Mesenchymal stem cell (in vitro differentiated cells and primary cell): ENCODE data around the gene AMIGO3.

Experiments used
- DNase-seq: peaks from one replicate; pipeline ENCODE4 v3.0.0-alpha.2; 2013
- H2AFZ ChIP-seq: one replicate; pipeline ENCODE4 v1.6.1; 2013; ENCODE audit warnings: low read depth, mild to moderate bottlenecking, control low read depth, inconsistent platforms, low read length, moderate library complexity
- H2AK5ac ChIP-seq: 2 replicates; pipeline ENCODE4 v1.6.1; 2013; ENCODE audit warnings: low read length, moderate library complexity, mild to moderate bottlenecking, inconsistent platforms; ENCODE audit not compliant: severe bottlenecking
- H2BK120ac ChIP-seq: one replicate; pipeline ENCODE4 v1.6.1; 2013; ENCODE audit warnings: low read depth, mild to moderate bottlenecking, inconsistent platforms, low read length, moderate library complexity
- H2BK12ac ChIP-seq, 2 experiments: one replicate each; pipeline ENCODE4 v1.6.1; 2013; ENCODE audit warnings: inconsistent platforms in 2 of 2, low read length in 2 of 2, mild to moderate bottlenecking in 2 of 2, moderate library complexity in 2 of 2, control low read depth in 1 of 2
- H2BK15ac ChIP-seq: one replicate; pipeline ENCODE4 v1.6.1; 2013; ENCODE audit warnings: mild to moderate bottlenecking, low read depth, inconsistent platforms; ENCODE audit not compliant: poor library complexity, severe bottlenecking
- H2BK5ac ChIP-seq: 2 replicates; pipeline ENCODE4 v1.6.1; 2013; ENCODE audit warnings: low read depth, mild to moderate bottlenecking, low read length, control low read depth, inconsistent platforms; ENCODE audit not compliant: poor library complexity, severe bottlenecking
- H3K14ac ChIP-seq, 2 experiments: one replicate each; pipeline ENCODE4 v1.6.1; 2013; ENCODE audit warnings: inconsistent platforms in 2 of 2, low read length in 2 of 2, control low read depth in 1 of 2, mild to moderate bottlenecking in 1 of 2, moderate library complexity in 1 of 2
- H3K18ac ChIP-seq, 2 experiments: one replicate each; pipeline ENCODE4 v1.6.1; 2013; ENCODE audit warnings: inconsistent platforms in 2 of 2, low read length in 2 of 2, control low read depth in 1 of 2, low read depth in 1 of 2, mild to moderate bottlenecking in 1 of 2
- H3K23ac ChIP-seq, 2 experiments: one replicate each; pipeline ENCODE4 v1.6.1; 2013; ENCODE audit warnings: inconsistent platforms in 2 of 2, low read length in 2 of 2, mild to moderate bottlenecking in 2 of 2, moderate library complexity in 2 of 2, control low read depth in 1 of 2
- H3K27ac ChIP-seq: 2 replicates; pipeline ENCODE4 v1.5.1; 2013; ENCODE audit warnings: mild to moderate bottlenecking, moderate library complexity, low read length, control low read depth, inconsistent platforms; ENCODE audit not compliant: poor library complexity, severe bottlenecking
- H3K27me3 ChIP-seq, 2 experiments: 2 replicates each; pipeline versions ENCODE4 v1.6.1 to v1.7.0; 2013; ENCODE audit warnings: low read length in 2 of 2, mild to moderate bottlenecking in 2 of 2, moderate library complexity in 2 of 2, control low read depth in 1 of 2, inconsistent platforms in 1 of 2; ENCODE audit not compliant: control insufficient read depth in 1 of 2, insufficient read depth in 1 of 2
- H3K36me3 ChIP-seq, 2 experiments: 2 replicates each; pipeline versions ENCODE4 v1.6.1 to v1.7.0; 2013; ENCODE audit warnings: low read length in 2 of 2, control low read depth in 1 of 2, inconsistent platforms in 1 of 2, low read depth in 1 of 2, mild to moderate bottlenecking in 1 of 2; ENCODE audit not compliant: insufficient read depth in 2 of 2, control insufficient read depth in 1 of 2
- H3K4ac ChIP-seq, 2 experiments: one replicate each; pipeline ENCODE4 v1.6.1; 2013; ENCODE audit warnings: inconsistent platforms in 2 of 2, low read length in 2 of 2, mild to moderate bottlenecking in 2 of 2, moderate library complexity in 2 of 2, control low read depth in 1 of 2, low read depth in 1 of 2
- H3K4me1 ChIP-seq: 2 replicates; pipeline ENCODE4 v1.6.1; 2013; ENCODE audit warnings: low read depth, low read length, control low read depth; ENCODE audit not compliant: control insufficient read depth, insufficient read depth
- H3K4me2 ChIP-seq: 2 replicates; pipeline ENCODE4 v1.6.1; 2013; ENCODE audit warnings: low read length, mild to moderate bottlenecking, inconsistent platforms; ENCODE audit not compliant: poor library complexity, severe bottlenecking
- H3K4me3 ChIP-seq, 2 experiments: 2 replicates each; pipeline versions ENCODE4 v1.5.1 to v1.7.0; 2013; ENCODE audit warnings: low read length in 2 of 2, mild to moderate bottlenecking in 2 of 2, control low read depth in 1 of 2, low read depth in 1 of 2; ENCODE audit not compliant: insufficient read depth in 1 of 2
- H3K79me1 ChIP-seq: replicated peaks from 2 replicates; pipeline ENCODE4 v1.6.1; 2013; ENCODE audit warnings: mild to moderate bottlenecking, control low read depth, low read length, inconsistent platforms; ENCODE audit not compliant: poor library complexity, severe bottlenecking
- H3K9ac ChIP-seq: 2 replicates; pipeline ENCODE4 v1.7.0; 2013; ENCODE audit warnings: mild to moderate bottlenecking, low read length, moderate library complexity
- H3K9me3 ChIP-seq: 2 replicates; pipeline ENCODE4 v1.7.0; 2013; ENCODE audit warnings: mild to moderate bottlenecking, low read length; ENCODE audit not compliant: control insufficient read depth
- H4K8ac ChIP-seq: one replicate; pipeline ENCODE4 v1.6.1; 2013; ENCODE audit warnings: inconsistent platforms, mild to moderate bottlenecking, low read length, moderate library complexity
- H4K91ac ChIP-seq: one replicate; pipeline ENCODE4 v1.6.1; 2013; ENCODE audit warnings: mild to moderate bottlenecking, low read length, inconsistent platforms
- WGBS: methylation state at CpG from one replicate; pipeline ENCODE4 v1.1.7; 2013; ENCODE audit warnings: mixed read lengths; 5-methylcytosine and 5-hydroxymethylcytosine counted together

The AMIGO3 gene

GRCh38 chr3:49705390-49705960 lies 14.0 kb downstream of the AMIGO3 start:
- no peak overlapping the region for H2BK12ac ChIP-seq
- WGBS = 96% methylated on average over 15 of the region's 17 CpGs

GRCh38 chr3:49704629-49705028 lies 14.9 kb downstream of the AMIGO3 start:
- Histone ChIP-seq H3K9me3 (no peaks in the 10 kb centered on the region), H3K4me3 (no peak overlapping the region), H3K27ac (no peak overlapping the region), H3K9ac (no peak overlapping the region), H3K36me3 (peaks cover 54 to 73% of the 10 kb centered on the region in 2 experiments), H3K27me3 (no peaks in the 10 kb centered on the region), H3K4me1 (peaks cover 22% of the 10 kb centered on the region), H2BK12ac (no peak overlapping the region), H3K79me1 (peaks cover 2% of the 10 kb centered on the region), H3K4ac (no peak overlapping the region), H2AFZ (no peak overlapping the region), H2BK15ac (no peak overlapping the region), H4K8ac (no peak overlapping the region), H3K18ac (no peak overlapping the region), H3K23ac (no peak overlapping the region), H2AK5ac (no peak overlapping the region), H2BK5ac (no peak overlapping the region), H2BK120ac (no peak overlapping the region), H4K91ac (no peak overlapping the region), H3K14ac (no peak overlapping the region), H3K4me2 (no peak overlapping the region)
- WGBS = 95% methylated on average over 8 of the region's 8 CpGs
- DNase-seq = no peak

More at GRCh38 chr3:49705390-49705960, 14.0 kb downstream of the AMIGO3 start:
- no peak overlapping the region for H3K9ac ChIP-seq
- H3K23ac ChIP-seq = no peak overlapping the region
- no peak overlapping the region for H3K4me3 ChIP-seq
- H3K4me2 ChIP-seq = no peak overlapping the region
- H2BK120ac ChIP-seq = no peak overlapping the region
- no peak overlapping the region for H3K18ac ChIP-seq
- H3K27ac ChIP-seq = no peak overlapping the region
- no peak overlapping the region for H2AK5ac ChIP-seq
- H3K79me1 ChIP-seq = peaks cover 2% of the 10 kb centered on the region
- no peak for DNase-seq
- peaks cover 46 to 65% of the 10 kb centered on the region in 2 experiments for H3K36me3 ChIP-seq
- peak overlapping the region; percentile 43 for H4K91ac ChIP-seq
- peaks cover 22% of the 10 kb centered on the region for H3K4me1 ChIP-seq
- H3K9me3 ChIP-seq = no peaks in the 10 kb centered on the region
- no peak overlapping the region for H2BK15ac ChIP-seq
- no peak overlapping the region for H4K8ac ChIP-seq
- H3K4ac ChIP-seq = no peak overlapping the region
- no peaks in the 10 kb centered on the region for H3K27me3 ChIP-seq
- H2AFZ ChIP-seq = no peak overlapping the region
- H2BK5ac ChIP-seq = no peak overlapping the region
- no peak overlapping the region for H3K14ac ChIP-seq

GRCh38 chr3:49703956-49704355 lies 15.5 kb downstream of the AMIGO3 start:
- no peak overlapping the region for H3K14ac ChIP-seq
- no peak overlapping the region for H2AFZ ChIP-seq
- no peak overlapping the region for H2BK5ac ChIP-seq
- no peak for DNase-seq
- over 99% methylated on average over 7 of the region's 7 CpGs for WGBS
- peaks cover 2% of the 10 kb centered on the region for H3K79me1 ChIP-seq
- H2AK5ac ChIP-seq = no peak overlapping the region
- H3K4me2 ChIP-seq = no peak overlapping the region
- H3K4ac ChIP-seq = no peak overlapping the region
- H3K27ac ChIP-seq = no peak overlapping the region
- H3K4me1 ChIP-seq = peaks cover 29% of the 10 kb centered on the region
- H4K8ac ChIP-seq = no peak overlapping the region
- H3K9me3 ChIP-seq = no peaks in the 10 kb centered on the region
- no peak overlapping the region for H3K23ac ChIP-seq
- H3K4me3 ChIP-seq = no peak overlapping the region
- no peak overlapping the region for H2BK120ac ChIP-seq
- no peak overlapping the region for H3K18ac ChIP-seq
- H4K91ac ChIP-seq = no peak overlapping the region
- peaks cover 54 to 80% of the 10 kb centered on the region in 2 experiments for H3K36me3 ChIP-seq
- H3K9ac ChIP-seq = no peak overlapping the region
- H3K27me3 ChIP-seq = no peaks in the 10 kb centered on the region
- no peak overlapping the region for H2BK15ac ChIP-seq
- no peak overlapping the region for H2BK12ac ChIP-seq

DNA sequence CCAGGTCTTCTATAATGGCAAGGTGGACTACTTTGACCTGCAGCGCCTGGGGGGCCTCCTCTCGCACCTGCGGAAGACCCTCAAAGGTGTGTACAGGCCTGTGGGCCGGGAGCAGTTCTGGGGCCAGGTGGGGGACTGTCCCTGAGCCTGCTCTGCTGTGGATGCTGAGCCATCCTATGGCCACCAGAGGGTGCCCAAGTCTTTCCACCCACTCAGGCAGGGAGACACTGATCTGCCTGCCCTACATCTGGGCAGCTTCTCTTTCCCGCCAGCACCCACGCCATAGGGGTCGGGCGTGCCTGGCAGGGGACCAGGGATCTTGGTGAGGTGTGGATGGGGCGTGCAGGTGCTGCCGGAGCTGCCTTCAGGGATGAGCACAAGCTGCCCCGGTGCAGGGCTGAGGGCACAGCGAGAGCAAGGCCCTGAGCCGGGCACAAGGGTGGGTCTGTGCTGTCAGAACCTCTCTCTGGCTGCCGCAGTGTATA lies 16.0 kb downstream of the AMIGO3 start:
- Histone ChIP-seq H3K4me3 (no peak overlapping the region), H3K4me1 (peaks cover 31% of the 10 kb centered on the region), H3K9me3 (no peaks in the 10 kb centered on the region), H2BK15ac (no peak overlapping the region), H3K9ac (no peak overlapping the region), H2AK5ac (no peak overlapping the region), H3K36me3 (peaks cover 55 to 84% of the 10 kb centered on the region in 2 experiments), H4K91ac (no peak overlapping the region), H2AFZ (no peak overlapping the region), H3K4ac (no peak overlapping the region), H3K14ac (no peak overlapping the region), H4K8ac (peak overlapping the region; percentile 64), H2BK120ac (no peak overlapping the region), H2BK12ac (no peak overlapping the region), H3K27ac (no peak overlapping the region), H3K18ac (no peak overlapping the region), H2BK5ac (no peak overlapping the region), H3K27me3 (no peaks in the 10 kb centered on the region), H3K4me2 (no peak overlapping the region), H3K79me1 (peaks cover 2% of the 10 kb centered on the region), H3K23ac (no peak overlapping the region)
- WGBS = 70% methylated on average over 14 of the region's 14 CpGs
- DNase-seq = peak; percentile 75
